ENCODE data around the gene SEMA5A.

The SEMA5A gene

DNA sequence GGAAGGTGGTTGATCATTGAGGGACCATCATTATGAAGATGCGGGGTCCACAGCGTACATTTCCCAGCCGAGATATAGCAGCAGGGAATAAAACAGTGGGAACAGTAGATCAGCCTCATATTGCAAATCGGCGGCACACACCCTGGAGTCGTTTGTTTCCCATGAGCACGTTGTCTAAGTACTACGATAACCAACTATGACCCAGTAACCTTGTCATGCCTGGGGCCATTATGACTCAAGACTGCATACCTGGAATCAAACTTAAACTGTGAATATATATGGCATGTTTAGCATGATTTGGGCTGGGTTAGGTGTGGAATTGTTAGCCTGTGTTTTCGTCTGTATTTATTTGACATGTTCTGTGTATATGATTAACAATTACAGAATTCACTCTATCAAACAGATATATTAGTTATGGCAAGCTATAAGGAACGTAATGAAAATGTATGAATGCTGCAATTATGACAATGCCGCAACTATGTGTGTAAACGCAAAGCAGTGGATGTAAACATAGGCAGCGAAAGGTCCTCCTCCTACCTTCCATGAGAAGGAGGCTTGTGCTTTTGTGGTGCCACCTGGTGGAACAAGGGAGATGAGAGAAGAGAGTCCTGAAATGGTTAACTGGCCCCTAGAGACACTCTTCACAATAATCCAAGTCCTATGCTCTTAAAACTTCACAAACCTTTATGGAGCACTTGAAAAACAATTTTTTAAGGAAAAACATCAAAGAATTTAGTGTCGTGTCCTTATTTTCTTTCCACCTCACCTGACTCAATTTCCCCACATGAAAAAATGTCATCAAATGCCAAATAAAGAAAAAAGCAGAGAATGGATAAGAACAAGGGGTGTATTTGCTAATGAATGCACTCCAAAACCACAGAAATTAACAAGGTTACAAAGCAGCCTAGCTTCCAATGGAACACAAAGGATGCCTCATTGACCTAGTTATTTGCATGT is 47.1 kb downstream of the SEMA5A start:
- Histone ChIP-seq H3K27me3 (ENCODE audit: insufficient read depth, low read length) (no peaks in the 10 kb centered on the region), H3K4me1 (ENCODE audit: control insufficient read depth, insufficient read depth, low read length, unreplicated experiment) (no peaks in the 10 kb centered on the region), H3K79me2 (ENCODE audit: control insufficient read depth, insufficient read depth, low read length, unreplicated experiment) (no peaks in the 10 kb centered on the region), H2AFZ (ENCODE audit: low read length, unreplicated experiment) (no peak overlapping the region), H3K27ac (ENCODE audit: low read depth, low read length) (no peak overlapping the region), H3K4me3 (ENCODE audit: low read depth, low read length) (no peak overlapping the region), H3K36me3 (ENCODE audit: insufficient read depth, low read length) (no peaks in the 10 kb centered on the region)

DNA sequence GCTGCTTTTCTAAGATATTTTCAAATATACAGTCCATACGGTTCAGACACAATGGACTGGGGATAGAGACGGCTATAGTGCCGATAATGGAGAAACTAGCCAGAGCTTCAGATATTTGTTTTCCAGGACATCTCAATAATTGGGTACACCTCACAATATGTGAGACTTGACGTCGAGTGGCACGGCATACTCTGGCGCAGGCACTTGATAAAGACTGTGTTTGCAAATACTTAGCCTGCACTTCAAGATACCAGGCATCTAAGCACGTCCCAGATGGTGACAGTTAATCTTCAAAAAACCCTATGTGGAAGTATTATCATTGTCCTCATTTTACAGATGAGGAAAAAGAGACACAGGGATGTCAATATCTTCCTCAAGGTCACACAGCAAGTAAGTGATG is 48.5 kb downstream of the SEMA5A start:
- Histone ChIP-seq H3K27ac (ENCODE audit: low read depth, low read length) (no peak overlapping the region), H3K4me1 (ENCODE audit: control insufficient read depth, insufficient read depth, low read length, unreplicated experiment) (no peaks in the 10 kb centered on the region), H3K27me3 (ENCODE audit: insufficient read depth, low read length) (no peaks in the 10 kb centered on the region), H3K36me3 (ENCODE audit: insufficient read depth, low read length) (no peaks in the 10 kb centered on the region), H2AFZ (ENCODE audit: low read length, unreplicated experiment) (no peak overlapping the region), H3K4me3 (ENCODE audit: low read depth, low read length) (no peak overlapping the region), H3K79me2 (ENCODE audit: control insufficient read depth, insufficient read depth, low read length, unreplicated experiment) (no peaks in the 10 kb centered on the region)

DNA sequence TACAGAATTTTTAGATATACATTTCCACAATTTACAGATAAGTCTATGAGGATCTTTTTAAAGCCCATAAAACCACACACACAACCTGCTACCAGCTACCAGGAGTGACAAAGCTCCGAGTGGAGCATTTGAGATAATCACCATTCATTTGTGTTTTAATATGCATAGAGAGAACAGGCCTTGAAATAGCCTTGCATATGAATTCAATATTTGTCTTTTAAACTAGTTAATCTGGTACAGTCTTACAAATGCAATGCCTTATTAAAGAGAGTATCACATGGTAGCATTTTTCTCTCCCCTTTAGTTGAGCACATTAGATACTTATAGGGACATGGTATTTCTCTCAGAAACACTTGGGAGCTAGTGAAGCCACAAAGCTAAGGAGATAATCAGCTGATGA is 49.1 kb downstream of the SEMA5A start:
- Histone ChIP-seq H3K36me3 (ENCODE audit: insufficient read depth, low read length) (no peaks in the 10 kb centered on the region), H3K4me1 (ENCODE audit: control insufficient read depth, insufficient read depth, low read length, unreplicated experiment) (no peaks in the 10 kb centered on the region), H3K4me3 (ENCODE audit: low read depth, low read length) (no peak overlapping the region), H3K79me2 (ENCODE audit: control insufficient read depth, insufficient read depth, low read length, unreplicated experiment) (no peaks in the 10 kb centered on the region), H3K27me3 (ENCODE audit: insufficient read depth, low read length) (no peaks in the 10 kb centered on the region), H2AFZ (ENCODE audit: low read length, unreplicated experiment) (no peak overlapping the region), H3K27ac (ENCODE audit: low read depth, low read length) (no peak overlapping the region)

DNA sequence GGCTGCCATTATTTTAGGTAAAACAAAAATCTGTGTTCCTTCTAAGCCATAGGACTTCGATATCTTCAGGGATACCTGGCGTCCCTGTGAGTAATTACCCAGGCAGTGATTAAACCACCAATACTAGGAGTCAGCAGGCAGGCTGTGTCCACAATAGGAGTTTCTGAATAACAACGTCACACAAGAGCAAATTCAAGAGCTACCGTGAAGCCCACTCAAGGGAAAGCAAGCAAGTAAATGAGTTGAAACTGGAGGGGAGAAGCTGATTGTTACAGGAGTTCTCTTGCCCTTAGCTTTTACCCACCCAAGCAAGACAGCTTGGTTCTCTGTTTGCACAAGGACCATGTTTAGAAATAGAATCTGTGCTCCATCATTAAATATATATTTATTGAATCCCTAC is 50.8 kb downstream of the SEMA5A start:
- Histone ChIP-seq H3K27me3 (ENCODE audit: insufficient read depth, low read length) (no peaks in the 10 kb centered on the region), H3K4me3 (ENCODE audit: low read depth, low read length) (no peak overlapping the region)

DNA sequence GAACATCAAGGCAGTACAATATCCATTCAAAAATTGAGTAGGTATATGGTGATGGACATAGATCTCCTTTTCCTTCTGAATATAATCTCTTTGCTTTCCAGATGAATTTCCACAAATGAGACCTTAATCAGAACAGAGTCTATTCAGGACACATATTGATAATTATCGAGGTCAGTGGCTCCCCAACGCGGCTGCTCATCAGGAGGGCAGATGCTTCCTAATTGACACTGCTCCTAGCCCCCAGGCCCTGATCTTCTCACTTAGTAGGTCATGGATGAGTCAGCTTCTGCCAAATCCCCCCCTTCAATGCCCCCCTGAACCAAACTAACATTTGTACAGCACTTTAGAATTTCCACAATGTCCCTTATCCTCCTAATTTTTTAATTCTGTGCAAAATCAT is 51.6 kb downstream of the SEMA5A start:
- H2AFZ ChIP-seq (ENCODE audit: low read length, unreplicated experiment): no peak overlapping the region
- no peaks in the 10 kb centered on the region for H3K27me3 ChIP-seq (ENCODE audit: insufficient read depth, low read length)
- no peak overlapping the region for H3K27ac ChIP-seq (ENCODE audit: low read depth, low read length)
- no peaks in the 10 kb centered on the region for H3K4me1 ChIP-seq (ENCODE audit: control insufficient read depth, insufficient read depth, low read length, unreplicated experiment)
- no peaks in the 10 kb centered on the region for H3K36me3 ChIP-seq (ENCODE audit: insufficient read depth, low read length)
- no peak overlapping the region for H3K4me3 ChIP-seq (ENCODE audit: low read depth, low read length)
- H3K79me2 ChIP-seq (ENCODE audit: control insufficient read depth, insufficient read depth, low read length, unreplicated experiment): no peaks in the 10 kb centered on the region

More for the DNA sequence above, 50.8 kb downstream of the SEMA5A start:
- Histone ChIP-seq H3K36me3 (ENCODE audit: insufficient read depth, low read length) (no peaks in the 10 kb centered on the region), H3K79me2 (ENCODE audit: control insufficient read depth, insufficient read depth, low read length, unreplicated experiment) (no peaks in the 10 kb centered on the region), H3K27ac (ENCODE audit: low read depth, low read length) (no peak overlapping the region), H2AFZ (ENCODE audit: low read length, unreplicated experiment) (no peak overlapping the region), H3K4me1 (ENCODE audit: control insufficient read depth, insufficient read depth, low read length, unreplicated experiment) (no peaks in the 10 kb centered on the region)

DNA sequence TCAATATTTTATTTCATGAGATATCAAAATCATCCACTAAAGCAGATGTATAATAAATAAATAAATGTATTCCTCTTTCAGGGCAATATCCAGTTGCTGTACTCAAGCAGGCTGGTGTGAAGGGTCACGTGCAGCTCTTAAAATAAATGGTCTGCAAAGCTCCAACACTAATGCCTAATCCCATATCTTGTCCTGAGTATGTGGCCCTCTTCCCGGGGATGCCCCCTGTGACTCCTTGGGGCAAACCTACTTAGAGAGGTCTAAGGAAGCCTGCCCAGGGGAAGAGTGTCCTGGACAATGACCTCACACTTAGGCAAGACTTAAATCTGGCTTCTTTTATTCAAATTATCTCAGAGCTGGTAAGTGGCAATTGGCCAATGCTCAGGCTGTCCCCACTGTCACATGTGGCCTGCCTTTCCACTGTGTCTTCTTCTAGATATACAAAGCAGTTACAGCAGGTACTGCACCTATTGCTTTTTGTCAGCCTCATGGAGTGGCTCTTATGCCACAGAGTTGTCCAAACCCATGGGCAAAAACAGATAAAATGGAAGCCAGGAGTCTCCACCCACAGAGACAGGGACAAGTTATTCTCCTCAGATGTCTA is 55.3 kb downstream of the SEMA5A start:
- Histone ChIP-seq H3K36me3 (ENCODE audit: insufficient read depth, low read length) (no peaks in the 10 kb centered on the region), H3K4me1 (ENCODE audit: control insufficient read depth, insufficient read depth, low read length, unreplicated experiment) (no peaks in the 10 kb centered on the region), H3K79me2 (ENCODE audit: control insufficient read depth, insufficient read depth, low read length, unreplicated experiment) (no peaks in the 10 kb centered on the region), H3K4me3 (ENCODE audit: low read depth, low read length) (no peak overlapping the region), H2AFZ (ENCODE audit: low read length, unreplicated experiment) (no peak overlapping the region), H3K27ac (ENCODE audit: low read depth, low read length) (no peak overlapping the region), H3K27me3 (ENCODE audit: insufficient read depth, low read length) (no peaks in the 10 kb centered on the region)

DNA sequence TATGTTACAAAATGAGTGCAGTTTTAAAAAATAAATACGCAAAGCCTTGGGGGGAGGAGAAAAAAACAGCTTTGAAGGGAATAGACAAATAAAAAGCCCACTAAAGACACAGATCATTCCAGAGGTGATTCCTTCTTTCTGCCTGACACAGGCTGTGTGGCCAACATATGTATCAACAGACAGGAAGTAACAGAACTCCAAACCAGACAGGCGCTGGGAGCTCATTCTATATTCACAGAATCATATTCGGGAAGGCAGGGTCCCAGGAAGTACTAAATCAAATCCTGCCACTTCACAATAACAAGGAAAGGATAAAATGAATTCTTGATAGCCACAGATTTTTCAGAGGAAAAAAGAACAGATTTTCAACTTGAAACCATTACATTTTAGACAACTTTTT is 62.1 kb downstream of the SEMA5A start:
- Histone ChIP-seq H3K27me3 (ENCODE audit: insufficient read depth, low read length) (no peaks in the 10 kb centered on the region), H2AFZ (ENCODE audit: low read length, unreplicated experiment) (no peak overlapping the region), H3K36me3 (ENCODE audit: insufficient read depth, low read length) (no peaks in the 10 kb centered on the region), H3K79me2 (ENCODE audit: control insufficient read depth, insufficient read depth, low read length, unreplicated experiment) (no peaks in the 10 kb centered on the region), H3K4me3 (ENCODE audit: low read depth, low read length) (no peak overlapping the region), H3K27ac (ENCODE audit: low read depth, low read length) (no peak overlapping the region), H3K4me1 (ENCODE audit: control insufficient read depth, insufficient read depth, low read length, unreplicated experiment) (no peaks in the 10 kb centered on the region)

DNA sequence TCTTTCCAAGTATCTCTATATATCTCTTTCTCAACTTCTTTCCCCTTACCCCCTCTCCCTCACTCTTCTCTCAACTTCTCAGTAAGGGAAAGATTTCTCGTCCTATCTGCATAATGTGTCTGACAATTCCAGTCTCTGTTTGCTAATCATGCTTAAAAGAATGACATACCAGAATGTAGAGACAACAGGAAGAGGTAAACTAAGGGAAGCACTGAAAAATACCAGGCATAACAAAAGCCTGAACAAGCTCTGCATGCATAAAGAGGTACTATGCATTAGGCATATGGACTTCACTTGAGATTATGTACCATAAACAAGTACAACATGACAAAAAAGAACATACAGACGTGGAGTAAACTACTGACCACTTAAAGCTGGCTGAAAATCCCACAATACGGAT is 62.6 kb downstream of the SEMA5A start:
- Histone ChIP-seq H3K4me3 (ENCODE audit: low read depth, low read length) (no peak overlapping the region), H3K27me3 (ENCODE audit: insufficient read depth, low read length) (no peaks in the 10 kb centered on the region), H2AFZ (ENCODE audit: low read length, unreplicated experiment) (no peak overlapping the region), H3K4me1 (ENCODE audit: control insufficient read depth, insufficient read depth, low read length, unreplicated experiment) (no peaks in the 10 kb centered on the region), H3K36me3 (ENCODE audit: insufficient read depth, low read length) (no peaks in the 10 kb centered on the region), H3K79me2 (ENCODE audit: control insufficient read depth, insufficient read depth, low read length, unreplicated experiment) (no peaks in the 10 kb centered on the region), H3K27ac (ENCODE audit: low read depth, low read length) (no peak overlapping the region)

DNA sequence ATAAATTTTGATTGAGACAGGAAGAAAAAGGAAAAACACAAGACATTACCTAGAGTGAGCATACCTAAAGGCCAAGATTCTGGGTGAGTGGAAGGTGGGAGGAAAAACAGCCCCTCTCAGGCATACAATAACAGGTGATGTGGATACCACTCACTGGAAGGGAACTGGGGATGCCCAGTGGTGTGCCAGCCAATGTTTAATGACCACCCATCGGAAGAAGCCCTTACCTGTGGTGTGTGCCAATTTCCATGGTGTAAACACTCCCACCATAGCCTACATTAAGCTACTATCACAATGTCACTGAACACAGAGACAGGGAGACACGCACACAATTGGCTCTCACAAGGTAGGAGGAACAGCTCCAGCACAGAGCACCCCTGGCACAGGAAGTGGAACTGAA is 63.5 kb downstream of the SEMA5A start:
- Histone ChIP-seq H3K36me3 (ENCODE audit: insufficient read depth, low read length) (no peaks in the 10 kb centered on the region), H3K4me1 (ENCODE audit: control insufficient read depth, insufficient read depth, low read length, unreplicated experiment) (no peaks in the 10 kb centered on the region), H2AFZ (ENCODE audit: low read length, unreplicated experiment) (no peak overlapping the region), H3K4me3 (ENCODE audit: low read depth, low read length) (no peak overlapping the region), H3K79me2 (ENCODE audit: control insufficient read depth, insufficient read depth, low read length, unreplicated experiment) (no peaks in the 10 kb centered on the region), H3K27ac (ENCODE audit: low read depth, low read length) (no peak overlapping the region), H3K27me3 (ENCODE audit: insufficient read depth, low read length) (no peaks in the 10 kb centered on the region)

DNA sequence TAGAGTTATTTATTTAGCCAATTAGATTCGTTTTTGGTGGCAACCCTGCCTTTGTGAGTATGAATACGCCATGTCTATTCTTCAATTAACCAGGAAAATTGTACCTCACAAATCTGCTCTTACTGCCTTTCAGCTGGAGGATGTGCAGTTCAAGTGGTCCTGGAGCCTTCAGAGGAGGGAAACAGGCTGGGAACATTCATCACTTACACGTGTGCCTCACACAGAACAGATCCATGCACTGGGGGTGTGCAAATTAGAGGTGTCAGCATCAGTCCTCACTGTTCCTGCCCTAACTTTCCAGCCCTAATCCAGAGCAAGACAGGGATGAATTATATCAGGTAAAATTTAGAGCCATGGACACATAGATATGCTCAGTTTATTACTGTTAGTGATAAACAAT is 65.4 kb downstream of the SEMA5A start:
- no peaks in the 10 kb centered on the region for H3K79me2 ChIP-seq (ENCODE audit: control insufficient read depth, insufficient read depth, low read length, unreplicated experiment)
- H3K36me3 ChIP-seq (ENCODE audit: insufficient read depth, low read length): no peaks in the 10 kb centered on the region
- H3K4me3 ChIP-seq (ENCODE audit: low read depth, low read length): no peak overlapping the region

DNA sequence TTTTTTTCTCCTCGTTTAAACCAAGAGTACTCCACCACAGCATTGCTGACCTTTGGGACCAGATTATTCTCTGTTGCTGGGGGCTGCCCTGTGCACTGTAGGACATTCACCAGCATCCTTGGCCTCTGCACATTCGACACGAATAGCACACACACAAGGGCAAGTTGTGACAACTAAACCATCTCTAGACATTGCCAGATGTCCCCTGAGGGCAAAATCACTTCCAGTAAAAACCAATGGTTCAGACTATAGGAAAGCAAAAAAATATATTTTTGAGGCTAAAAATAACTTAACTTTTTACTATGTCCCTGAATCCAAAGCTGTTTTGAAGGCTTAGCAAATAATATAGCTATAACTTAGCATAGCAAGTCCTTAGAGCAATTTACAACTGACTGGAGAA is 65.9 kb downstream of the SEMA5A start:
- Histone ChIP-seq H3K27me3 (ENCODE audit: insufficient read depth, low read length) (no peaks in the 10 kb centered on the region), H3K4me1 (ENCODE audit: control insufficient read depth, insufficient read depth, low read length, unreplicated experiment) (no peaks in the 10 kb centered on the region), H3K4me3 (ENCODE audit: low read depth, low read length) (no peak overlapping the region), H3K27ac (ENCODE audit: low read depth, low read length) (no peak overlapping the region), H3K79me2 (ENCODE audit: control insufficient read depth, insufficient read depth, low read length, unreplicated experiment) (no peaks in the 10 kb centered on the region), H2AFZ (ENCODE audit: low read length, unreplicated experiment) (no peak overlapping the region), H3K36me3 (ENCODE audit: insufficient read depth, low read length) (no peaks in the 10 kb centered on the region)

More for the DNA sequence above, 65.4 kb downstream of the SEMA5A start:
- H2AFZ ChIP-seq (ENCODE audit: low read length, unreplicated experiment): no peak overlapping the region
- H3K27me3 ChIP-seq (ENCODE audit: insufficient read depth, low read length): no peaks in the 10 kb centered on the region
- H3K27ac ChIP-seq (ENCODE audit: low read depth, low read length): no peak overlapping the region
- no peaks in the 10 kb centered on the region for H3K4me1 ChIP-seq (ENCODE audit: control insufficient read depth, insufficient read depth, low read length, unreplicated experiment)
